NCI-H1092 treated with DMSO at 0.1 percent for 48 hours (cell line): ENCODE data around the gene COG7.
"Not testable (repeated sequence)": the region's sequence is repeated elsewhere in the genome, so short reads cannot be mapped to it uniquely, and the experiment has no call there.

ENCODE experiments used
- DNase-seq: peaks from one replicate; lab custom pipeline; 2025; lab: John Stamatoyannopoulos, UW

The COG7 gene

DNA sequence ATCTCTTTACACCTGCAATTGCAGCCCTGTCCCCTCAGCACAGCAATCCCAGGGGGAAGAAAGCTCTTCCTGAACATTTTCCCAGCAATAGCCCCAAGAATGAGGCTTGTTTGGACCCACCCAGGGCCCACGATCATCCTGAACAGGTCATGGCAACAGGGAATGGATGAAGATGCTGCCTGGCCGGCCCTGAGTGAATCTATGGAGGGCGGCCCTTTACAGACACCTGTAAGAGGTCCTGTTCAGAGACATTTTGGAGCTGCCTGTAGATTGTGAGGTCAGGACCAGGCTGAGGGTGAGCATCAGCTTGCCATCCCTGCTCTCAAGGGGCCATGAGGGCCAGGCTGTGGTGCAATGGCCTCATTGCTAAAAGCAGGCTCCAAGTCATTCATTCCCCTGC is 69.1 kb downstream of the COG7 start:
- DNase-seq = no peak

DNA sequence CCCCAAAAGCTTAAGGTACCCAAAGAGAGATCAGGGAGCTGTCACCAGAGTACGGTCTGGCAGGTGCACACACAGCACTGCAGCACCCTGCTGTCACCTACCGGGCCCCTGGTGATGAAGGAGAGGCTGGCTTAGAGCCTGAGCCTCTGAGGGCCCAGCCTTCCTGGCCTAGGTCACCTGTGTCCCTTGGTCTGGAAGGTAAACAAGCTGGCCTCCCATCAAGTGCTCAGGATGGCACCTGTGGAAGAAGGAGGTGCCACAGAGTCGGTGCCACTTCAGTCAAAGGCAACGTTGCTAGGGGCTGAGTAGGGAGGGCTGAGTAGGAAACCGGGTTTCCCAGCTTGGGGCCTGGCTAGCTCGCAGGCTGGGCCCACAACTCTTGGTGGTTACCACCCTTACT is 70.7 kb downstream of the COG7 start:
- no peak for DNase-seq

DNA sequence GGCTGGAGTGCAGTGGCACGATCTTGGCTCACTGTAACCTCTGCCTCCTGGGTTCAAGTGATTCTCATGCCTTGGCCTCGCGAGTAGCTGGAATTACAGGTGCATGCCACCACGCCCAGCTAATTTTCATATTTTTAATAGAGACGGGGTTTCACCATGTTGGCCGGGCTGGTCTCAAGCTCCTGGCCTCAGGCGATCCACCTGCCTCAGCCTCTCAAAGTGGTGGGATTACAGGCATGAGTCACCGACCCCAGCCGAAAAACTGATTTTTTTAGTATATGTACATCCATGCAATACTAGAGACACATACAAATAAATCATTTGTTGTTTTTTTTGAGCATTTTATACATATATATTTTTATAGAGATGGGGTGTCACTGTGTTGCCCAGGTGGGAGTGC is 71.3 kb downstream of the COG7 start:
- not testable (repeated sequence) for DNase-seq

DNA sequence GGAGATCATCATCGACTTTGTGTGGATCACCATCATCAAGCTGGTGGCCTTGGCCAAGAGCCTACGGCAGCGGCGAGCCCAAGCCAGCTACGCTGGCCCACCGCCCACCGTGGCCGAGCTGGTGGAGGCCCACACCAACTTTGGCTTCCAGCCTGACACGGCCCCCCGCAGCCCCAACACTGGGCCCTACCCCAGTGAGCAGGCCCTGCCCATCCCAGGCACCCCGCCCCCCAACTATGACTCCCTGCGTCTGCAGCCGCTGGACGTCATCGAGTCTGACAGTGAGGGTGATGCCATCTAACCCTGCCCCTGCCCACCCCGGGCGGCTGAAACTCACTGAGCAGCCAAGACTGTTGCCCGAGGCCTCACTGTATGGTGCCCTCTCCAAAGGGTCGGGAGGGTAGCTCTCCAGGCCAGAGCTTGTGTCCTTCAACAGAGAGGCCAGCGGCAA is 72.5 kb downstream of the COG7 start:
- no peak for DNase-seq

DNA sequence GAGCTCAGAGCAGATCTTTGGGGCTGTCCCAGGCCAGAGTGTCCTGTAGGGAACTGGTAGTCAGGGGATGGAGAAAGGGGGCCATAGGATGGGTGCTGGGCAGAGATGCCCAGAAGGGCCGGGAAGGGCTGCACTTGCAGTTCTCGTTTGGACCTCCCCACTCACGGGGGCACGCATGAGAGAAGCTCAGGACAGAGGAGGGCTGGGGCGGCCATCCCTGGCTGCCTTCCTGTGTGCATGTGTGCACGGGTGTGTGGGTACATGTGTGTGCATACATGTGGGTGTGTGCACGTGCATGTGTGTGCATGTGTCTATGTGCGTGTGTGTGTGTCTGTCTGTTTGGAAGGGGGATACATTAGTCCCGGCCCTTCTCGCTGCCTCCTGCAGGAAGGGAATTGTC is 73.3 kb downstream of the COG7 start:
- DNase-seq = no peak

DNA sequence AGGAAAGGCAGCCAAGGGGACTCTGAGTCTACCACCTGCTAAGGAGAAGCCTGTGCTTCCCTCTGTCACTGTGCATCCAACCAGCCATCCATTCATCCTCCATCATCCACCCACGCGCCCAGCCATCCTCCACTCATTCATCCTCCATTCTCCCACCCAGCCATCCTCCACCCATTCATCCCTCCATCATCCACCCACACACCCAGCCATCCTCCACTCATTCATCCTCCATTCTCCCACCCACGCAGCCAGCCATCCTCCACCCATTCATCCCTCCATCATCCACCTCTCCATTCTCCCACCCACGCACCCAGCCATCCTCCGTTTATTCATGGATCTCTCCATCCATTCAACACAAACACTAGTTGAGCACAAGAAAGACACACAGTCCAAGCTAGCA is 74.1 kb downstream of the COG7 start:
- no peak for DNase-seq

DNA sequence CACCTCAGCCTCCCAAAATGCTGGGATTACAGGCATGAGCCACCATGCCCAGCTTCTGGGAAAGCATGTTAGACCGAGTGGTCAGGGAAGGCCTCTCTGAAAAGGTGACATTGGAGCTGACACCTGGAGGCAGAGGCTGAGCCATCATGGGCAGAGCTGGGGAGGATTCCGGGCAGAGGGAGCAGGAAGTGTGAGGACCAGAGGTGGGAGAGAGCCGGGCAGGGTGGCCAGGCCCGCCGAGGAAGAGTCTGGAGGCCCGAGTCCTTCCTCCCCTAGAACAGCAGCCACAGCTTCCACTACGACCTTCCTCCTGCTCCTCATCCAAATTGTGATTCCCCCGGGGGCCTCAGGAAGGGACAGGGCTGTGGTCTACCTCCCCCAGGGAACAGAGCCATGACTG is 74.7 kb downstream of the COG7 start:
- no peak for DNase-seq

DNA sequence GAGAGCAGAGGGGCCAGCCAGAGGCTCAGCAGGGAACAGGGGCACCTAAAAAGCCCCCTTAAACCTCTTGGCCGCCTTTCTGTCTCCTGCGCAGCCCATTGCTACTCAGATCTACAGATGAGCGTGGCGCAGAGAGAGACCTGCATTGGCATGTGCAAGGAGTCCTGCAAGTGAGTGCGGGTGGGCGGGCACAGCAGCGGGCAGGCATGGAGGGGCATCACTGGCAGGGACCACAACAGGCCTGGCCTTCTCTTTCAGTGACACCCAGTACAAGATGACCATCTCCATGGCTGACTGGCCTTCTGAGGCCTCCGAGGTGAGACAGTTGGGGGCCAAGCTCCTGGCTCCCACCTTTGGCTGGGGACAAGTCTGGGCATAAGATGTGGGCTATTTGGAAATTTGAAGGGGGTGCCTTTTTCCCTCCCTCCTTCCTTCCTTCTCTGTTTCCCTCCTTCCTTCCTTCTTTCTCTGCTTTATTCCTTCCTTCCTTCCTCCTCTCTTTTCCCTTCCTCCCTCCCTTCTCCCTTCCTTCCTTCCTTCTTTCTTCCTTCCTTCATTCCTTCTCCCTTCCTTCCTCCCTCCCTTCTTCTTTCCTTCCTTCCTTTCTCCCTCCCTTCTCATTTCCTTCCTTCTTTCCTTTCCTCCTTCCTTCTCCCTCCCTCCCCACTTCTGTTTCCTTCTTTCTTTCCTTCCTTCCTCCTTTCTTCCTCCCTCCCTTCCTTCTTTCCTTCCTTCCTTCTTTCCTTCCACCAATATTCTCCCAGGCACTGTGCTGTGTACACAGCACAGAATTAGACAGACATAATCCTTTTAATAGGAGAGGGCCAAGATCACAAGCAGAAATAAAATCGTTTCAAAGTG is 75.7 kb downstream of the COG7 start:
- DNase-seq = no peak

DNA sequence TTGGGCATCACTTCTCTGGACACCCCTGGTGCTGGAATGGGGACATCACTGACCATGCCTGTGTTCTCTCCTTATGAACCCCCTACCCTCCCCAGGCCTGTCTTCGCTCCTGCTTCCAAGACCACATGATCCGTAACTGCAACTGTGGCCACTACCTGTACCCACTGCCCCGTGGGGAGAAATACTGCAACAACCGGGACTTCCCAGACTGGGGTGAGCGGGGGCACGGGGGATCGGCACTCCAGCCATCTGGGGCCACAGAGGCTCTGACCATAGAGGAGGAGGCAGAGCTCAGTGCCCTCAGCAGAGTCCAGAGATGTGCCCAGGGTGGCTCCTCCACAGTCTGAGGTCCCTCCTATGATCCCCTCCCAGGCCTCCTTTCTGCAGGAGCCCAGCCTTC is 77.3 kb downstream of the COG7 start:
- DNase-seq = no peak

DNA sequence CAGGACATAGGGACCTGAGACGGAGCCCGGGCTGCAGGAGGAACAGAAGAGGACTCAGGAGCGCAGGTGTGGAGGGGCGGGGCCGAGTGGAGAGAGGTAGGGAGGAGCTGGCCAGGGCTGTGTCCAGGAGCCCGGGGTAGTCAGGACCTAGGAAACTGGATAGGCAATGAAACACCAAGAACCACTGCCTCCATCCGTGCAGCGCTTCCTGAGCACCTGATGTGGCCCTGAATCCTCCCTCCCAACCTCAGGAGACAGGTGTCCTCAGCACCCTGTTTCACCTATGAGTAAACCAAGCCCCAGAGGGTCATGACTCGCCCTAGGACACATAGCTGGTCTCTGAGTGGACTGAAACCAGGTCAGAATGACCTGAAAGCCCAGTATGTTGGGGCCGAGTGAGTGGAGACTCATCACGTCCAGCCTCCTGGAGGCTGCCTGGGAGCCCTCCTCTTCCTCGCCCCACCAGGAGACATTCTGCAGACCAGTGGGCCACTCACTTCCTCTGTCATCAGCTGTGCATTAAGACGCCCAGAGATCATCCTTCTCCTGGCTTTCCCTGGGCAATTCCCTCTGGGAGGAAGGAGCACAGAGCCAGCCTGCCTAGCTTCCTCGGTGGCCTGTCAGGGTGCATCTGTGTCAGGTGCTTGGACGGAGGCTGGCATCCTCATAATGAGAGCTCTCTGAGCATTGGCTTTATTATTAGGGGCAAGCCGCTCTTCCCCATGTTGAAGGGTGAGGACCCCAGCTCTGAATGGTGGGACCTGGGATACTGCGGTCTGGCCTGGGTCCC is 78.1 kb downstream of the COG7 start:
- DNase-seq = no peak

DNA sequence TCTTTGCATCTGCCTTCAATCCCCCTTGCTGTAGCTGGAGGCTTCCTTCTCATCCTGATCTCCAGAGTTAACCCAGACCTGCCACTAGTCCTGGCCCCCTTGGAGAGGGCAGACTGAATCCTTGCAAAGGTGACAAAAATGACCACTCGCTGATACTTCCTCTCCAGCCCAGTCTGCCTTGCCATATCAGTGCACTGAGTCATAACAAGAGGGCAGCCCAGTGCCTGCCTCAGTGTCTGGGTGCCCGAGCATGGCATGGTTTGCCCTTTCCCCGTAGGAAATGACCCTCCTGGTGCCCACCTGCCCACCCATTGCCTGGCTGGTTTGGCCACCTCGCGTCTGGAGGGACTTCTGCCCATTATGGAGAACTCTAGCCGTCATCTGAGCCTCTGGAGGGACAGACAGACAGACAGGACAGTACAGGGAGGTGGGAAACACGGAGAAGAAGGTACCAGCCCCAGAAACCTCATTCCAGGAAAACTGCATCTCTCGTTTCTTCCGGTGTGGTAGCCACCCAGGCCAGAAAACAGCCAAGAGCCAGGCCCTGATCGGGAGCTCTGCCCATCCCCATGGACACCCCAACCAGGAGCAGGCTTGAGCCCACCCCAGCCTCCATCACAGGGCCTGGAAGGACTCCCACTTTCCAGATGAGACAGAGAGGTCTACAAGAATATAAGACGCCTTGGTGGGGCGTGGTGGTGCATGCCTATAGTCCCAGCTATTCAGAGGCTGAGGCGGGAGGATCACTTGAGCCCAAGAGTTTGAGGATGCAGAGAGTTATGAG is 79.4 kb downstream of the COG7 start:
- no peak for DNase-seq

DNA sequence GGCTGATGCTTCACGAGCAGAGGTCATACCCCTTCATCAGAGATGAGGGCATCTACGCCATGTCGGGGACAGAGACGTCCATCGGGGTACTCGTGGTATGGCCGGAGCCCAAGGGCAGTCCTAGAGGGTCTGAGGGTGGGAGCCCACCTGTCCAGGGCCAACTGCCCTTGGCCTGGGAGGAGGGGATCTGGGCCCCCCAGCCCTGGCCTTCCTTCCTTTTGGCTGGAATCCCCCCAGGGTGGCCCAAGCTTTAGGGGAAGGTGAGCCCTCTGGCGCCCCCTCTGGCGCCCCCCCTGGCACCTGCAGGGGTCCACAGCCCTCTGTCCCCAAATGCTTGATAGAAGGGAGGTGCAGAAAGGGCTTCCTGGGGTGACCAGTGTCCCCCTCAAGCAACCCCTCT is 81.6 kb downstream of the COG7 start:
- DNase-seq = no peak

DNA sequence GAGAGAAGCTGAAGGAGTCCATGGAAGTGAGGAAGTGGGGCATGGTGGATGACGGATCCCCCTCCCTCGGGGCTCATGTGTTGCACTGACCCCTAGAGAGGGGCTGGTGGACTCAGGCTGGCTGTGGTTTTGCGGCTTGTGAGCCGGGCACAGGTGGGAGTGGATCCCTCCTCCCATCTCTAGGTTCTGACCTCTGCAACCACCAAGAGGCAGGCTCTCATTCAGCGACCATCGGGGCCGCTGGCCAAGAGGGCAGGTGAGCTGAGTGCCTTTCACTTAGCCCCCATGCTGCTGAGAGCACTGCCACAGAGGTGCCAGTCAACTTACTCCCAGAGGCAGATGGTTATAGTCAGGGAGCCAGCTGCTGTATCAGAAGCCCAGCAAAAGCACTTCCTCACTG is 83.6 kb downstream of the COG7 start:
- no peak for DNase-seq

DNA sequence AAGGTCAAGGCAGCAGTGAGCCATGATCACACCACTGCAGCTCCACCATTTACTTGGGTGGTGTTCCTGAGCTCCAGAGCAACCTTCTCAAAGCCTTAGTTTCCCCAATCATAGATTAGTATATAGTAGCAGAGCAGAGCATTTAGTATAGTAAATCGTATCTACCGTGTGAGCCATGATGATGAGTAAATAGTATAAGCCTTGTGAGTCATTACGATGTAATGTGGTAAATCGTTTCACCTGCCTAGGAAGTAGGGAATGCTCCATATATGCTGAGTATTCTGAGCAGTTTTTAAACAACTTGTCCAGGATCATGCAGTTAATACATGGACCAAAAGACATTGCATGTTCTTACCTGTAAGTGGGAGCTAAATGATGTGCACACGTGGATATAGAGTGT is 84.5 kb downstream of the COG7 start:
- DNase-seq = no peak

DNA sequence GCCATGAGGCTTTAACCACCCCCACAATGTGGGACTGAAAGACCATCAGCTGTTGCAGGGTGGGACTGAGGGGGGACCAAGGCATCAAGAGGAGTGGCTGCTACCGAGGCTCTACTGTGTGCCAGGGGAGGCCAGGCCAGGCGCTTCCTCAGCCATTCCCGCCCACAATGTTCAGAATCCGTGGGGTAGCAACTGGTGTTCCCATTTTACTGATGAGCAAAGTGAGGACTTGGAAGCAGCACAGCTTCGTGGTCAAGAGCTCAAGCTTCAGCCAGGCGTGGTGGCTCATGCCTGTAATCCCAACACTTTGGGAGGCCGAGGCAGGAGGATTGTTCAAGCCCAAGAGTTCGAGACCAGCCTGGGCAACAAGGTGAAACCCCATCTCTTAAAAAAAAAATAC is 85.0 kb downstream of the COG7 start:
- no peak for DNase-seq

DNA sequence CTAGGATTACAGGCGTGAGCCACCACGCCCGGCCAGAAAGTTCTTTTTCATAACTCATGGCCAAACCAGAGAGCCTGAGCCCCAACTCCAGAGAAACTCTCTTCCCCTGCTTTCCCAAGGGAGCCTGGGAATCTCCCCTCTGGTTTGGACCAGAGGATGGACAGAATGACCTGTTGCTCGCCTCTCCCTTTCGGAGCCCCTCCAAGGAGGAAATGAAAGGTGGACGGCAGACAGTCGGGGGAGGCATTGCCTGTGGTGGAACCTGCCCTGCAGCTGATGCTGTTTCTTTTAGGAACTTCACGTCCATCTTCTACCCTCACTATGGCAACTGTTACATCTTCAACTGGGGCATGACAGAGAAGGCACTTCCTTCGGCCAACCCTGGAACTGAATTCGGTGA is 85.4 kb downstream of the COG7 start:
- no peak for DNase-seq

DNA sequence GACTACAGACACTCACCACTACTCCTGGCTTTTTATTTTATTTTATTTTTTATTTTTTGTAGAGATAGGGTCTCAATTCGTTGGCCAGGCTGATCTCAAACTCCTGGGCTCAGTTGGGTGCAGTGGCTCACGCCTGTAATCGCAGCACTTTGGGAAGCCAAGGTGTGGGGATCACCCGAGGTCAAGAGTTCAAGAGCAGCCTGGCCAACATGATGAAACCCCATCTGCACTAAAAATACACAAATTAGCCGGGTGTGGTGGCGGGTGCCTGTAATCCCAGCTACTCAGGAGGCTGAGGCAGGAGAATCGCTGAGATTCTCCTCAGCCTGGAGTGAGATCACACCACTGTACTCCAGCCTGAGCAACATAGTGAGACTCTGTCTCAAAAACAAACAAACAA is 86.6 kb downstream of the COG7 start:
- DNase-seq = not testable (repeated sequence)

DNA sequence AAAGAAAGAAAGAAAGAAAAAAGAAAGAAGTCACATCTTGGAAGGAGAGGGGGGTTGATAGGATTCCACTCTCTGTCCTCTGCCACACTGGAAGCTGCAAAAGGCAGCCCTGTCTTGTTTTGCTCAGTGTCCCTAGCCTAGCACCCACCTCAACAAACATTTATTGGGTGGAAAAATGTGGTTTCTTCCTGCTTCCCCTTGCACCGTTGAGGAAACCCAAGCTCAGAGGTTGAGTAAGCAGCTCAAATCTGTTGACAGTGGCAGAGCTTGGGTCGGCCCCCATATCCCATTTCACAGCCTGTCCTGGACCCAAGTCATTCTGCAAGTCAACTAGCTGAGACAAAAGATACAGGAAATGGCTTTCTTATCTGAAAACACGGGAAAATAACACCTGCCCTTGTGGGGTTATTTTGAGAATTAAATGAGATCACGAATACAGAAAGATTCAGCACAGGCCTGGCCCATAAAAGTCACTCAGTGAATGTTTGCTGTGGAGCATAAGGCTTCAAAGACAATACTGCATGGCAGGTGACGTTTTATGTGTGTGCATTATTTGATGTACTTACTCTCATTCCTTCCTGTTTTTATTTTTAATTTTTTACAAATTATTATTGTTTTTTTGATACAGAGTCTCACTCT is 87.3 kb downstream of the COG7 start:
- no peak for DNase-seq

DNA sequence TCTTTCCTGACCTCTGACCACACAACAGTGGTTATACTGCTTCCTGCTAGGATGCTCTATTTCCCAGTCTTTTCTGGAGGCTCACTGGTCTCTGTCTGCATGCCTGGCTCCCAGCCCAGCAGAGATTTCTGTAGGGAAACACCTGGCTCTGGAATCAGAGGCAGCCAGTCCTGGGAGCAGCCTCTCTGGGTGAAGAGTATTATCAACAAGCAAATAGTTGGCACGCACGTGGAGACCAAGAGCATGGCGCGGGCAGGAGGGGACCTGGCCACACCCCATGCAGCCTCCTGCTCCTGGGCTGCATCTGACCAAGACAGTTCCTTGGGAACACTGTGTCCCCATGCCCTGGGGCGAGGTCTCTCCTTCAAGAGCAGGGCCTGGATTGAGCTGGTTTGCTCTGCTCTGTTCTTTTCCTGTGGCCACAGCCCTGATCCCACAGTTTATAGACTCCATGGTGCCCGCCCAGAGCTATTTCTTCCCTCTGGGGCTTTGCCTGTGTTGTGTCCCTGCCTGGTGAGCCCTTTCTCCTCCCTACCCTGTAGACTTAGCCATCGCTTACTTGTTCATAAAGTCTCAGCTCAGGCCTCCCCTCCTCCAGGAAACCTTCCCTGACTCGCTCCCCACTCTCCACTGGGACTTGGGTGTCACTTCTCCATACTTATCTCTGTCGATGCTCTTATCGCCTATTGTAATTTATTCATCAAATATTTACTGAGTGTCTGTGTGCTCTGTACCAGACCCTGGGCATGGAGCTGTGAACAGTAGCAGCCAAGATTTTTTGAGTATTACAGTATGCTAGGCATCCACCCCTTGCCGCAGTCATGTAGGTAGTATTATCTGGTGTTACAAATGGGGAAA is 90.3 kb downstream of the COG7 start:
- peak; percentile 67 for DNase-seq

DNA sequence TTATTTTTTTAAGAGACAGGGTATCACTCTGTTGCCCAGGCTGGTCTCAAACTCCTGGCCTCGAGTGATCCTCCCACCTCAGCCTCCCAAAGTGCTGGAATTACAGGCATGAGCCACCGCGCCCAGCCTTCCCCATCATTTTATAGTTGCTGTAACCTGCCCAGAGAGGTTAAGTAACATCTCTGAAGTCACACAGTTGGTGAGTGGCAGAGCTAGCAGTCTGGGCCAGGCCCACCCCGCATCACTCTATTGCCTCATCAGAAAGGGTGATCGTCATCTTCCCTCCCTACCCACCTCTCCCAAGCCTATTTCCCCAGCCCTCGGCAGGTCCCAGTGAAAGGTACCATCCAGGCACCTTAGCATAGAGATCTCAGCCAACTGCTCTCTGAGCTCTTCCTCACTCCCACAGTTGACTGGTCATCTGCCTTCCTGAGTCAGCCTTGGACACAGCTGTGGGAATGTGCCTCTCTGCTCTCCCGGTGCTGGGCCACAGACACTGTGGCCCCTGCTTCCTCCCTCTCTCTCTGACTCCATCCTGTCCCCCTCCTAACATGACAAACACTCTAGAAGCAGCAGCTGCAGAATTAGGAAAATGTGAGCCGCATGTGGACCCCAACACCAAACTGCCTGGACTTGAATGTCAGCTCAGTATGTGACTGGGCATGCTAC is 93.8 kb downstream of the COG7 start:
- DNase-seq = no peak
